HG02943 (cell line): ENCODE results near the gene STPG3.

Experiments
- ATAC-seq: cut with Tn5 transposase; IDR thresholded peaks from one replicate; pipeline ENCODE4 v1.9.1; 2021; ENCODE audit warnings: mild to moderate bottlenecking, low read depth, moderate library complexity; ENCODE audit not compliant: unreplicated experiment

The STPG3 gene

GRCh38 chr9:137221506-137222111 lies 29.5 kb upstream of the STPG3 start:
- ATAC-seq = no peak

- ATAC-seq = peak; percentile 2
Observed at GRCh38 chr9:137222190-137223077, 28.7 kb upstream of the STPG3 start, which contains the start of gene RNF208. Gene RNF208 (minus strand): TSS chr9:137222240. CDS start chr9:137221212, 1,028 bp downstream.

GRCh38 chr9:137223078-137223970 lies 27.8 kb upstream of the STPG3 start:
- ATAC-seq = peak; percentile 57

GRCh38 chr9:137224830-137225694 lies 26.0 kb upstream of the STPG3 start, which contains the start of gene CYSRT1:
Gene CYSRT1 (plus strand): TSS chr9:137225174. CDS start chr9:137225622, 448 bp downstream.
- ATAC-seq = no peak

GRCh38 chr9:137225699-137226331 lies 25.3 kb upstream of the STPG3 start:
- ATAC-seq = no peak

GRCh38 chr9:137226338-137227053 lies 24.6 kb upstream of the STPG3 start:
- ATAC-seq = no peak

GRCh38 chr9:137227054-137227852 lies 23.8 kb upstream of the STPG3 start, which contains the start of gene RNF224:
Gene RNF224 (plus strand): TSS chr9:137227502. CDS start chr9:137228336, 834 bp downstream.
- ATAC-seq = no peak

- ATAC-seq = no peak
Observed at GRCh38 chr9:137227853-137228505, 23.1 kb upstream of the STPG3 start.

- ATAC-seq = no peak
Observed at GRCh38 chr9:137228506-137228967, 22.5 kb upstream of the STPG3 start.

GRCh38 chr9:137228968-137229896 lies 21.9 kb upstream of the STPG3 start:
- no peak for ATAC-seq

- no peak for ATAC-seq
Observed at GRCh38 chr9:137229903-137230704, 21.0 kb upstream of the STPG3 start.

- no peak for ATAC-seq
Observed at GRCh38 chr9:137230705-137231371, 20.2 kb upstream of the STPG3 start, which contains the start of gene SLC34A3. Gene SLC34A3 (plus strand): TSS chr9:137230901. CDS start chr9:137231703, 802 bp downstream.

GRCh38 chr9:137231372-137232039 lies 19.6 kb upstream of the STPG3 start:
- no peak for ATAC-seq

- no peak for ATAC-seq
Observed at GRCh38 chr9:137232101-137232500, 19.0 kb upstream of the STPG3 start.
